SK-N-MC (cell line): ENCODE results near the gene NUAK1.

ENCODE experiments used
- DNase-seq: peaks from one replicate; pipeline ENCODE4 v3.0.0-alpha.2; 2011; ENCODE audit warnings: low read depth, low spot score
- H3K27ac ChIP-seq: fragments of 200-600 bp; sonication (generic); 2 replicates; pipeline ENCODE4 v1.5.1; 2016; ENCODE audit warnings: mixed run types
- H3K36me3 ChIP-seq: fragments of 200-600 bp; sonication (generic); 2 replicates; pipeline ENCODE4 v1.6.1; 2017; ENCODE audit warnings: antibody characterized with exemption, low read length, mixed read lengths; ENCODE audit not compliant: insufficient read depth
- H3K4me3 ChIP-seq: fragments of 200-600 bp; sonication (generic); 2 replicates; pipeline ENCODE4 v1.5.1; 2016
- H3K9ac ChIP-seq: fragments of 200-600 bp; sonication (generic); 2 replicates; pipeline ENCODE4 v1.8.0; 2017; ENCODE audit warnings: mixed run types, mixed read lengths; ENCODE audit not compliant: insufficient read length
- H3K9me3 ChIP-seq: fragments of 200-600 bp; sonication (generic); 2 replicates; pipeline ENCODE4 v1.6.1; 2017; ENCODE audit warnings: low read depth, mild to moderate bottlenecking, antibody characterized with exemption, low read length, moderate library complexity, mixed read lengths
- EZH2 ChIP-seq: fragments of 200-600 bp; sonication (generic); IDR thresholded peaks from one replicate; pipeline ENCODE4 v1.6.1; 2017; ENCODE audit warnings: antibody characterized with exemption
- FOXP2 ChIP-seq: optimal IDR thresholded peaks from 2 replicates; pipeline ENCODE3; 2011; ENCODE audit warnings: mild to moderate bottlenecking, moderate library complexity; ENCODE audit not compliant: insufficient read depth; ENCODE audit errors: extremely low read length, control extremely low read depth
- POLR2AphosphoS5 ChIP-seq: IDR thresholded peaks from 2 replicates; pipeline ENCODE4 v1.6.1; 2012; ENCODE audit warnings: mild to moderate bottlenecking, low read depth, low read length, borderline replicate concordance

Gene NUAK1

GRCh38 chr12:106138633-106139421 is at the start of gene NUAK1:
Gene NUAK1, minus strand, starts transcription at chr12:106138954. Its CDS starts 301 bp downstream, at chr12:106138653.
- H3K36me3 ChIP-seq: no peaks in the 10 kb centered on the region
- no peaks in the 10 kb centered on the region for H3K9me3 ChIP-seq
- H3K27ac ChIP-seq: no peak within 1 kb of the TSS
- H3K4me3 ChIP-seq: peak within 1 kb of the TSS; percentile 84
- TF ChIP-seq POLR2AphosphoS5 (no peak), EZH2 (no peak), FOXP2 (no peak)
- DNase-seq: no peak
- H3K9ac ChIP-seq: peak within 1 kb of the TSS; percentile 73

GRCh38 chr12:106188256-106188655 is 49.5 kb upstream of the NUAK1 start:
- no peak overlapping the region for H3K4me3 ChIP-seq
- no peak overlapping the region for H3K9ac ChIP-seq
- no peak overlapping the region for H3K27ac ChIP-seq
- DNase-seq: no peak
- H3K9me3 ChIP-seq: no peaks in the 10 kb centered on the region
- TF ChIP-seq POLR2AphosphoS5: no peak
- TF ChIP-seq EZH2: no peak
- TF ChIP-seq FOXP2: no peak
- no peaks in the 10 kb centered on the region for H3K36me3 ChIP-seq

- no peak for DNase-seq
- H3K9me3 ChIP-seq: no peaks in the 10 kb centered on the region
- H3K9ac ChIP-seq: no peak overlapping the region
- H3K27ac ChIP-seq: no peak overlapping the region
- no peak overlapping the region for H3K4me3 ChIP-seq
- H3K36me3 ChIP-seq: no peaks in the 10 kb centered on the region
- TF ChIP-seq FOXP2 (no peak), POLR2AphosphoS5 (no peak), EZH2 (no peak)
These were observed 49.1 kb upstream of the NUAK1 start for GRCh38 chr12:106187842-106188241.

- H3K27ac ChIP-seq: no peak overlapping the region
- no peak for DNase-seq
- H3K9me3 ChIP-seq: no peaks in the 10 kb centered on the region
- no peak overlapping the region for H3K4me3 ChIP-seq
- H3K9ac ChIP-seq: no peak overlapping the region
- H3K36me3 ChIP-seq: no peaks in the 10 kb centered on the region
- no peak for TF ChIP-seq FOXP2
- TF ChIP-seq EZH2: no peak
- no peak for TF ChIP-seq POLR2AphosphoS5
These were observed 48.5 kb upstream of the NUAK1 start for GRCh38 chr12:106187155-106187789.

- no peak overlapping the region for H3K4me3 ChIP-seq
- H3K9me3 ChIP-seq: no peaks in the 10 kb centered on the region
- no peak overlapping the region for H3K27ac ChIP-seq
- no peaks in the 10 kb centered on the region for H3K36me3 ChIP-seq
- TF ChIP-seq FOXP2 (no peak), POLR2AphosphoS5 (no peak), EZH2 (no peak)
- no peak for DNase-seq
- no peak overlapping the region for H3K9ac ChIP-seq
These were observed 45.0 kb upstream of the NUAK1 start for GRCh38 chr12:106183735-106184134.

- H3K4me3 ChIP-seq: no peak overlapping the region
- H3K9me3 ChIP-seq: no peaks in the 10 kb centered on the region
- no peak overlapping the region for H3K27ac ChIP-seq
- TF ChIP-seq FOXP2 (no peak), POLR2AphosphoS5 (no peak), EZH2 (no peak)
- no peak overlapping the region for H3K9ac ChIP-seq
- no peak for DNase-seq
- H3K36me3 ChIP-seq: no peaks in the 10 kb centered on the region
These were observed 42.8 kb upstream of the NUAK1 start for GRCh38 chr12:106181401-106182114.

GRCh38 chr12:106179086-106179485 is 40.3 kb upstream of the NUAK1 start:
- Histone ChIP-seq H3K27ac (no peak overlapping the region), H3K9me3 (no peaks in the 10 kb centered on the region), H3K4me3 (no peak overlapping the region), H3K36me3 (no peaks in the 10 kb centered on the region), H3K9ac (no peak overlapping the region)
- no peak for DNase-seq
- TF ChIP-seq EZH2 (no peak), POLR2AphosphoS5 (no peak), FOXP2 (no peak)

GRCh38 chr12:106178562-106178961 is 39.8 kb upstream of the NUAK1 start:
- Histone ChIP-seq H3K4me3 (no peak overlapping the region), H3K9ac (no peak overlapping the region), H3K9me3 (no peaks in the 10 kb centered on the region), H3K36me3 (no peaks in the 10 kb centered on the region), H3K27ac (no peak overlapping the region)
- no peak for DNase-seq
- no peak for TF ChIP-seq FOXP2
- no peak for TF ChIP-seq POLR2AphosphoS5
- no peak for TF ChIP-seq EZH2
